ENCODE measurements around the gene CCDC91.

Gene CCDC91

DNA sequence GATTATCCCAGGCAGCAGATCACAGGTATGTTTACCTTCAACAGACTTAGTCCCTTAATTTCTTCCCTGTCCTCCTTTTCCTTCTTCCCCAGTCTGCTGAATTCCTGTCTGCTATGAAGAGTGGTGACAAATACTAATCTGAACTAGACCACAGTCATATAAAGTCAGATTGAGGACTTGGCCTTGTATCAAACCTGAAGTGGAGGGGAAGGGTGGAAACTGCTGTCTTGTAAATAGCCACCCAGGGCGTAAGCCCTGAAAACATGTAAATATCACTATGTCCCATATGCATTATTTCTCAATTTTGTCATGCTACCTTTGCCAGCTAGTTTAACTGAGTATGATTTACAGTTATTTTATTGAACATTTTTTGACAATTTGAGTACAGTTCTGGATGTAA lies 368.0 kb downstream of the CCDC91 start:
- no peak for DNase-seq (ENCODE audit: extremely low read depth, low read depth)
- TF ChIP-seq, protein P1, sequence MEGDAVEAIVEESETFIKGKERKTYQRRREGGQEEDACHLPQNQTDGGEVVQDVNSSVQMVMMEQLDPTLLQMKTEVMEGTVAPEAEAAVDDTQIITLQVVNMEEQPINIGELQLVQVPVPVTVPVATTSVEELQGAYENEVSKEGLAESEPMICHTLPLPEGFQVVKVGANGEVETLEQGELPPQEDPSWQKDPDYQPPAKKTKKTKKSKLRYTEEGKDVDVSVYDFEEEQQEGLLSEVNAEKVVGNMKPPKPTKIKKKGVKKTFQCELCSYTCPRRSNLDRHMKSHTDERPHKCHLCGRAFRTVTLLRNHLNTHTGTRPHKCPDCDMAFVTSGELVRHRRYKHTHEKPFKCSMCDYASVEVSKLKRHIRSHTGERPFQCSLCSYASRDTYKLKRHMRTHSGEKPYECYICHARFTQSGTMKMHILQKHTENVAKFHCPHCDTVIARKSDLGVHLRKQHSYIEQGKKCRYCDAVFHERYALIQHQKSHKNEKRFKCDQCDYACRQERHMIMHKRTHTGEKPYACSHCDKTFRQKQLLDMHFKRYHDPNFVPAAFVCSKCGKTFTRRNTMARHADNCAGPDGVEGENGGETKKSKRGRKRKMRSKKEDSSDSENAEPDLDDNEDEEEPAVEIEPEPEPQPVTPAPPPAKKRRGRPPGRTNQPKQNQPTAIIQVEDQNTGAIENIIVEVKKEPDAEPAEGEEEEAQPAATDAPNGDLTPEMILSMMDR (IDR thresholded peaks at IDR 0.05; ENCODE audit: low read depth, low read length, missing control alignments), result no peak
- H3K4me3 ChIP-seq (replicated peaks; ENCODE audit: low read depth, low read length), result no peak overlapping the region

GRCh38 chr12:28563286-28563685 lies 373.0 kb downstream of the CCDC91 start:
- no peak overlapping the region for H3K4me3 ChIP-seq (replicated peaks; ENCODE audit: low read depth, low read length)
- TF ChIP-seq, protein P1 (IDR thresholded peaks at IDR 0.05; ENCODE audit: low read depth, low read length, missing control alignments), result no peak
- no peak for DNase-seq (ENCODE audit: extremely low read depth, low read depth)

DNA sequence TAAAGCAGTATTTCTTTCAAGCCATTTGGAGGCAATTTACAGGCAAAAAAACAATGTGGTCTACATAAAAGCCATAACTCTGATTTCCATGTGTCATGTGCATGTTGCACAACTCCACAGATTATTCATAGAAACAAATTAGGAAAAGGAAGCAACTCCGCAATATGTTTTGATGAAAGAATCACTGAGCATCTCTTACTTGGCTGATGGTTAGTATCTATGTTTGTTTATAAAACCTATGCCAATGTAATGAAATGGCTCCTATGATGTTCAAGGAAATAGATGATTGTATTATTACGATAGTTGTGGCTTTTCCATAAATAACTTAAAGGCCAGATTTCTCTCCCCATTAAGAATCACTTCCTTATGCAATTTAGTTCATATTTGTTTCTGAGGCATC lies 373.7 kb downstream of the CCDC91 start:
- TF ChIP-seq, protein P1 (IDR thresholded peaks at IDR 0.05; ENCODE audit: low read depth, low read length, missing control alignments), result no peak
- DNase-seq (ENCODE audit: extremely low read depth, low read depth), result peak; percentile 73
- H3K4me3 ChIP-seq (replicated peaks; ENCODE audit: low read depth, low read length), result no peak overlapping the region

DNA sequence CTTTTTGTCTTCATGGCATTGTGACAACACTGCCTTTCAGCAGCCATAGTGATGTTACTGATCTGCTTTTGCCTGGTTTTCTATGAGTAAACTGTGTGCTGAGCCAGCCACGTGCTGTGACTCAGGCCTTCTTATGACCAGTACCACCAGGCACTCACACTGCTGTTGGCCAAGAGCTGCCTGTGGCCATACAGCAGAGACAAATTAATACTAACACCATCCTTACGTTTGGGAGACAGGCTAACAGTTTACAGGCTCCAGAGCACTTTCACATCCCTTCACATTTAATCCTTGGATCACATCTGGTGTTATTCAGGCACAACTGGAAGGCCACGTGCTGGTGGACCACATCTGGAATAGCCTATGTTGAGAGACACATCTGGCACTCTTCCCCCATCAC lies 377.9 kb downstream of the CCDC91 start:
- peak; percentile 93 for DNase-seq (ENCODE audit: extremely low read depth, low read depth)

GRCh38 chr12:28568704-28569103 lies 378.4 kb downstream of the CCDC91 start:
- DNase-seq (ENCODE audit: extremely low read depth, low read depth), result peak; percentile 81
- TF ChIP-seq, protein P1 (IDR thresholded peaks at IDR 0.05; ENCODE audit: low read depth, low read length, missing control alignments), result no peak
- no peak overlapping the region for H3K4me3 ChIP-seq (replicated peaks; ENCODE audit: low read depth, low read length)

More for the DNA sequence above, 377.9 kb downstream of the CCDC91 start:
- TF ChIP-seq, protein P1 (IDR thresholded peaks at IDR 0.05; ENCODE audit: low read depth, low read length, missing control alignments), result no peak
- no peak overlapping the region for H3K4me3 ChIP-seq (replicated peaks; ENCODE audit: low read depth, low read length)

GRCh38 chr12:28569698-28570411 lies 379.6 kb downstream of the CCDC91 start:
- DNase-seq (ENCODE audit: extremely low read depth, low read depth), result no peak
- TF ChIP-seq, protein P1 (IDR thresholded peaks at IDR 0.05; ENCODE audit: low read depth, low read length, missing control alignments), result no peak
- H3K4me3 ChIP-seq (replicated peaks; ENCODE audit: low read depth, low read length), result no peak overlapping the region

GRCh38 chr12:28570811-28571210 lies 380.6 kb downstream of the CCDC91 start:
- DNase-seq (ENCODE audit: extremely low read depth, low read depth), result no peak
- TF ChIP-seq, protein P1 (IDR thresholded peaks at IDR 0.05; ENCODE audit: low read depth, low read length, missing control alignments), result no peak
- H3K4me3 ChIP-seq (replicated peaks; ENCODE audit: low read depth, low read length), result no peak overlapping the region
